Left lobe of liver (tissue), 2 donors: Measurements from ENCODE around the gene STIM2. TPM values are rescaled to one million over a fixed set of nuclear protein-coding genes. Genes with fewer than 3 reads are reported as not detected.
A peak's percentile ranks its signal among the peaks of the same experiment; 100 is the strongest.

Experiments used
- ATAC-seq: fragments of 200-7000 bp; cut with Tn5 transposase; one replicate; pipeline ENCODE4 v1.9.1; 2020; ENCODE audit warnings: mild to moderate bottlenecking, moderate library complexity
- DNase-seq: peaks from one replicate; pipeline ENCODE4 v3.0.0-alpha.2; 2020; ENCODE audit warnings: low spot score
- total RNA-seq: library from RNA; stranded (reverse); gene quantifications from one replicate; pipeline ENCODE4 v1.2.1, GENCODE V29; 2021
- donor health status: DM: no; HTN: no; CAD: no; lungs with moderate emphysema.
- donor health status: DM: no; HTN: yes; CAD: no.

Gene STIM2
- total RNA-seq, 1 donor from 2014 or later = 12.8 TPM

DNA sequence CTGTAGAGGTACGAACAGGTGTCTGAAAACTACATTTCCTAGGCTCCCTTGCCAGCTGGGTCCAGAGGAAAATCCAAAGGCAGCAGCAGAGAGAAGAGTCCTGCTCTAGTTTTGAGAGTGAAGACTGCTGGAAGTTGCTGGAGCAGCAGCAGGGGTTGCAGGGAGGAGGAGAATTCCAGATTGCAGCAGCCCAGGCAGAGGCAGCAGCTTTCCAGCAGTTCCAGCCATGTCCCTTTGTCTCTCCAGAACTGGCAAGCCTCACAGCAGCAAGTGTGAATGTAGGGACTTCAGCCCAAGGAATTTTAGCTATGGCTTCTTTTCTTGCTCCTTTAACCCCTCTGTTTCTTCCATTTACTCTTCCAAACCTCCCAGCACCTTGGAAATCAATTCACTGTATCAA, 24.1 kb upstream of the STIM2 start:
- ATAC-seq (no peak), DNase-seq (no peak)

DNA sequence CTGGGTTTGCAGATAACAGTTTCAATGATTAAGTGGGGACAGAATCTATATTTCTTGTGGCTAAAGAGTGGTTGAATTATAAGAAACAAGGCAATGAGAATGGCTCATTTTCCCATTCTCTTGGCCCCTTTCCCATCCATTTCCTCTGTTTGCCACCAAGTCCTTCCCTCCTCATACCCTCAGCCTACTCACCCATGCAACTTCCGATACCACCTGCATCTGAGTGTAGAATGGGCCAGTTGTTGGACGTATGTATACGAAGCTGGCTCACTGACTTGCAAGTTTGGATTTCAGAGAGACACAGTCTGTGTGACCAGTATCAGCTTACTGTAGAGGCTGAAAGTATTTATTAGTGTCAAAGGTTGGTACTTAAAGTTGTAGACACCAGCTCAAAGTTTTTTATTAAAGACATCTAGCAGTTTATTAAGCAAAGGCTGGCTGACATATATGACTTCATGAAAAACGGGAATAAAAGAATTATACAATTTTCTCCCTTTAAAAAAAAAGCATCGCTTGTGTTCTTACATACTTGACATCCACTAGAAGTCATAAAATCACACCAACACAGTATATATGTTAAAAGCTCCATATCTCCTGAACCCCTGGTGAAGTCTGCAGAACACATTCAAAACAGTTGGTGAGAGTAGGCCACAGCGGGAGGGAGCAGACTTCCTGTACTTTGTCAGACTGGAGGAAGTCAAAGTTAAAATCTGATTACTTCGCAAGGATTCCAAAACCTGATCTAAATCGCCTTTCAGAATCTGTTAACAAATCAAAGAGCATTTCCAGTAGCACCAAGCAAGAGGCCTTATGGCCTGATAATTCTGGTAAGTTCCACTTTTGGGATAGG, 22.4 kb upstream of the STIM2 start:
- no peak for ATAC-seq
- no peak for DNase-seq

DNA sequence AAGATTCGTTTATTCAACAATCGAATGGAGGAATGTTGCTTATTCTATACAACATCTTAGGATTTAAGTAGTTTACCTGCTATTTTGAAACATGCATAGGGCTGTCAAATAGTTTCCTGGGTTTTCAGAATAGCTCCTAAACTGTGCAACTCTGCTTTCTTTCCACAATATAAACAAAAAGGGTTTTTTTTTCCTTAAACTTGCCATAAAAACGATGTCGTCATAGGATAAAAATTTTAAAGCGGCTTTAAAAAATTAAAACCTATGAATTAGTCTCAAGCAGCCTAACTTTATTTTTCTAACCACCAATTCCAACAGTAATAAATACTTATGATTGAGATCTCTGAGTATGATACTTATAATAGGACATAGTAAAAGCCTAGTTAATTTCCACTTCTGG, 21.6 kb upstream of the STIM2 start:
- DNase-seq (no peak), ATAC-seq (no peak)

DNA sequence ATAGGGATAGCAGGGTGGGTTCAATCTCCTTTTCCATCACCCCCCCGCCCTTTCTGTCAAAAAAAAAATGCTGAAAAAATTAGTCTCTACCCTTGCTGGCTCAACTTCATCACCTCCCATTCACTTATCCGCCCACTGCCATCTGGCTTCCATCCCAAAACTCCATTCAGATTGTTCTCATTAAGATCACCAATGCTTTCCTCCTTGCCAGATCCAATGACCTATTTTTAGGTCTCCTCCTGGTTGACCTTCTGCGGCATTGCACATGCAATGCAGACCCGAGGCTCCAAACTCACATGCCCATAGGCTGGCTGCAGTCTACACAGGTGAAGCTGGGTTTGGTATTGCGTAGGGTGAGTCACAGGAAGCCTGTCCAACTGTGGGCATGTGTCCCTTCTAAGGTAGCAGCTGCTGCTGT, 21.1 kb upstream of the STIM2 start:
- ATAC-seq = no peak
- no peak for DNase-seq

DNA sequence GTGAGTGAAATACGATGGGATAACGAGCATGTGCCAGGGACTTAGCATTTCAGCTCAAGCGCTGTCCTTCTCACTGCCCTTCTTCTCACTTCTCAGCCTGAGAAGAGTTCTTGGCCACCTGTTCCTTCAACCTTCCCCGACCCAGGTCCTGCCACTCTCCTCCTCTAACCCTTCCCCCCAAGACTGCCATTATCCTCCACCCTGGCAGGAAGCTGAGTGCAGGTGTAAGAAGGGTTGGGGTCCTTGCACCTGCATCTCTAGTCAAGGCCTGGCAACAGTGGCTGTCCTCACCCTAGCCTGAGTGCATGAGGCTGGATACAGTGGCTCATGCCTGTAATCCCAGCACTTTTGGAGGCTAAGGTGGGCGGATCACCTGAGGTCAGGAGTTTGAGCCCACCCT, 19.9 kb upstream of the STIM2 start:
- ATAC-seq (no peak), DNase-seq (no peak)

DNA sequence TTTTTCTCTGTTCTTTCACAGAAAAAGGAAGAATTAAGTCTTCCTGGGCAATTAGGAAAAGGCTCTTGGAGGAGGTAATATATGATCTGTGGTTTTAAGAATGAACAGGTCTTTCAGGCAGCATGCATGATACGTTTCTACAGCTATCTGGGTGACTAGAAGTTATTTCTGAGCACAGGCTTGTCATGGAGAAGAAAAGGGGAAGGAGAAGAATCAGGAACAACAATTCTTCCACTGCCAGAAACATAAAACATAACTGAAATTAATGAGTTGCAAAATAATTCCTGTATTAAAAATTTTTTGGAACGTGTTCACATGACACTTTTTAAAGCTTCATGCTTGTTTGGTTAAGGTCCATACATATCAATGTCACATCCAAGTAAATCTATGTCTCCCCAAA, 17.7 kb upstream of the STIM2 start:
- DNase-seq (no peak), ATAC-seq (no peak)

DNA sequence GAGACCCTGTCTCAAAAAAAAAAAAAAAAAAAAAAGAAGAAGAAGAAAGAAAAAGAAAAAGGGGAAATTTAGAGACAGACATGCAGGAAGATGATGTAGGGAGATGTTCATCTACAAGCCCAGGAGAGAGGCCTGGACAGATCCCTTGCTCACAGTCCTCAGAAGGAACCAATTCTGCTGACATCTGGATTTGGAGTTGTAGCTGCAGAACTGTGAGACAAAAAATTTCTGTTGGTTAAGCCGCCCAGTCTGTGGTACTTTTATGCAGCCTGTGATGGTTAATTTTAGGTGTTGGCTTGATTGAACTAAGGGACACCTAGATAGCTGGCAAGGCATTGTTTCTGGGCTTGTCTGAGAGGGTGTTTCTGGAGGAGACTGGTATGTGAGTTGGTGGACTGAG, 10.1 kb upstream of the STIM2 start:
- ATAC-seq (no peak), DNase-seq (no peak)

DNA sequence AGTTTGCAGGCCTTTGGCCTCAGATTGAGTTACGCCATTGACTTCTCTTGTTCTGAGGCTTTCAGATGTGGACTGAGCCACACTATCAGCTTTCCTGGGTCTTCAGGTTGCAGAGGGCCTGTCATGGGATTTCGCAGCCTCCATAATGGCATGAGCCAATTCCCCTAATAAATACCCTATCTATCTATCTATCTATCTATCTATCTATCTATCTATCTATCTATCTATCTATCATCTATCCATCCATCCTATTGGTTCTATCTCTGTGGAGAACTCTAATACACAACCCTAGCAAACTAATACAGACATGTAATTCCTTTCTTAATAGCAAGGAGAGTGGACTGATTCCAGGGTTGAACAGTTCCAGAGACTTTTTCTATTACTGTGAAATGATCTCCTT, 9.5 kb upstream of the STIM2 start:
- DNase-seq = no peak
- ATAC-seq = no peak

DNA sequence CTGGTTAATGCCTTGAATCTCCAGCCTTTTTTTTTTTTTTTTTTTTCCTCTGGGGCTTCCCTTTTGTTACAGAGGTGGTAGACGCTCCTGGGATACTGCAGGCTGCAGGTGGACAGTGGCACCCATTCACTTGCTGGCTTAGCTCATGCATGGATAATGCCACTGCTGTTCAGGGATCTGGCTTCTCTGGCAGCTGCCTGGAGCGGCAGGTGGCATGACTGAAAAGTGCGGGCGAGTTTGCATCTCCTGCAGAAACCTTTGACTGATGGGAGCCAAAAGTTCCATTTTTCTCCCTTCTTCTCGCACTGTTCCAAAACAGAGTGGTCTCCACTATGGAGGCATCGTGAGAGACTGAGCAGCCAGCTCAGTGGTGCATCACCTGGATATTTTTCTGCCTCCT, 5.9 kb upstream of the STIM2 start:
- DNase-seq (no peak), ATAC-seq (no peak)

DNA sequence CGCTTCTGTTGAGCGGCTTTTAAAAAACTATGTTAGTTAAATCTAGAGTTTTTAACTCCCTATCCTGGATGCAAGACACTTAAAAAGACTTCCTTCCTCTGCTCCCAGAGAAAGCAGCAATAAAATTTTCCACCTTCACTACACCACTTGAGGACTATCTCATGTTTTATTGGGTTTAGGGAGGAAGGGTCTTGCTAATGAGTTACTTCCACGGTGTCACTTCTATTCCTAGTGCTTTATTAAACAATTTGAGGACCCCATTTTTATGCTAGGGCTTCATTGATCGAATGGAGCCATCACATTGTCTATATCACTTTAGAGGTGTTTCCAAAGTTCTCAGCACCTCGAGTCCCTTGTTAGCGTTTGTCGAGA, 3.7 kb upstream of the STIM2 start:
- no peak for ATAC-seq
- no peak for DNase-seq

DNA sequence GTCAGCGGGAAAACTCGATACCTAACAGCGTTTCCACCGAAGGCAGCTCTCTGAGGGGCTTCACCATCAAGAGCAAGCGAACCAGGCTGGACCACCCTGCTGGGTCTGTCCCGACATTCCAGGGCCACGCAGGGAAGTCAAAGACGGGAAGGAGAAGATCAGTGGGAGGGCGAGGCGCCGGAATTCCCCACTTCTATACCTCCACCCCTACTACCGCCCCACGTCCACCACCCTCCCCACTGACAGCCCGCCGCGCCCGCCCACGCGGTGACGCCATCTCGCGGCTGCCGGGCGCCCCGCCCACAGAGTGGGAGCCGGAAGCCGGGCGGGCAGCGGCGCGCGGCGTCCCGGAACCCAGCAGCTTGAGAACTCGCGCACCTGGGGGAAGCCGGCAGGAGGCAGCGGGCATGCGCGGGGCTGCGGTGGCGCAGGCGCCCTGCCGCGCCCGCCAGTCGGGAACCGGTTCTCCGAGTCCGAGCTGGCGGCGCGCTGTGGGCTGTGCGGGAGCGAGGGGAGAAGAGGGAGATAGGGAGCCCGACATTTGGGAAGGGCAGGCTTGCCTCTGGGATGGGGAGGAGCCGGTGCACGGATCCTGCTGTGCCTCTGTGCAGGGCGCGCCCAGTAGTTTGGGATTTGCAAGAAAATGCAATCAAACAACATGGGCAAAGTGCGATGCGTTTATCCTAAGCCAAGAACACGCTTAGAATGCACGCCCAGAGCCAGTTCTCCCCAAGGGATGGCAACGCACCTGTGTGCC, 3.2 kb upstream of the STIM2 start:
- peak; percentile 71 for ATAC-seq
- peak; percentile 93 for DNase-seq

DNA sequence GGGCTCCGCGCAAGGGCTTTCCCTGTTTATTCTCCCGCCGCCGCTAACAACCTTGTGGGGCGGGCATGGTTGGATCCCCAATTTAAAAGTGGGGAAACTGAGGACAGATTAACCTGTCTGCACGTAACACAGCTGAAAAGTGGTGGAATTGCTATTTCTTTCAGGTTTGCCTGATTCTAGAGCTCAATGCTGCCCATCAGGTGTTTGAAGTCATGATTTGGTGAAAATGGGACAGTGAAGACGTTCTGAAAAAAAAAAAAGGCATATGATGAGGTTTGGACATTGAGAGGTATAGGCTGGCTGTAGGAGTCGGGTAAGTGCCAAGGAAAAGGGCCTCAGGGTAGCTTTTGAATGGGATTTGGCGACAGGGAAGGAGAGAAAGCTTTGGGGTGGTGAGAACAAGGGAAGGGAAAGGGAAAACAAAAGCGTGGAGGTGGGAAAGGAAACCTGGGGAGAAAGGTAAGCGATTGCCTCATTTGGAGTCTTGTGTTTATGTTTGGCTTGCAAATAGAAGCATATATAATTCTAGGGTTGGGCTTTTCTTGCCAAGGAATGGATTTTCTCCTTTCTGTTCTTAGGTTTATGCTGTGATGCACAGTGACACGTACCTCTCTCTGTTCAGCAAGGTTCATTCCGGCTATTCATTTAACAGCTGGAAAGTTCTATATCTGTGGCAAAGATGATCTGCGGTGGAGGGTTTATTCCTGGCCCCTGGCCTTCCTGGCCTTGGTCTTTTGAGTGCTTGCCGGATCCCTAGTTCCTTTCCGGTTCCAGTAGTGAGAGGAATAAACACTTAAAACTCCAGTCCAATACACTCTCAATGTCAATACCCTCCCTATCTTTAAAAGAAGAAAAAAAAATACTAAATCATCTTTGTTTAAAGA, 2.4 kb upstream of the STIM2 start:
- no peak for DNase-seq
- no peak for ATAC-seq

DNA sequence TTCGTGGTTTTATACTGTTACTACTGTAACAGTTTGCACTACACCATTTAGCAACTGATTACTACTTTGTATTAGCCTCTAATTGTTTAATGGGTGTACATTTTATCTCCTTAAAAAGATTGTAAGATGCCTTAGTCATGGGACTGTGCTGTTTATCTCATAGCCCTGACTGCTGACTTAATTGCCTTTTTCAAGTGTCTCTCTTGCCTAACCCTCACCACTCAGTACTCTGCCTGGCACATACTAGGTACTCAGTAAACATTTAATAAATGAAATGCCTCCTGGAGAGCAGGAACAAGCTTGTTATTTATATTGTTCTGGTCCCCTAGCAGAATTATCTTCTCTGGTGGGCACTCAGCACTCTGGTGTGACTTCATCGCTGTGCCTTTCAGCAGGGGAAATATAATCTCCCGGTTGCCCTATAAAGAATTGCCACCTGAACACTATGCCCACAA, 1.7 kb upstream of the STIM2 start:
- DNase-seq = no peak
- ATAC-seq = no peak

DNA sequence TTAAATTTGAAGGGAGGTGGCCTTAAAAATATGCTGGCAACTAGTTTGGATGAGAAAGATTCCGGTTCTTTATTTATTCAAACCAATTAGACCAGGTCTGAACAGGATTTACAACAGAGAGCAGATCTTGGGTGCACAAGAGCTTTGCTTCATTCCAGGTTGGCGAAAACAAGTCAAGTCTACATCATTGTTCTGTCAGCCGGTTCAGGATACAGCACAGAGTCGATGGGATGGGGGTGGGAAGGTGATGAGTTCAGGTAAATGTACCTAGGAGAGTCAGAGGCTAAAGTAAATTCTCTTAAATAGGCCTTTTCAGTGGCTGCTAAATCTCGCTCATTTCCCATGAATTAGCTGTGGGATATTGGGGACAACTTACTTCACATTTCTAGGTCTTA, 882 bp upstream of the STIM2 start:
- DNase-seq (no peak), ATAC-seq (no peak)

DNA sequence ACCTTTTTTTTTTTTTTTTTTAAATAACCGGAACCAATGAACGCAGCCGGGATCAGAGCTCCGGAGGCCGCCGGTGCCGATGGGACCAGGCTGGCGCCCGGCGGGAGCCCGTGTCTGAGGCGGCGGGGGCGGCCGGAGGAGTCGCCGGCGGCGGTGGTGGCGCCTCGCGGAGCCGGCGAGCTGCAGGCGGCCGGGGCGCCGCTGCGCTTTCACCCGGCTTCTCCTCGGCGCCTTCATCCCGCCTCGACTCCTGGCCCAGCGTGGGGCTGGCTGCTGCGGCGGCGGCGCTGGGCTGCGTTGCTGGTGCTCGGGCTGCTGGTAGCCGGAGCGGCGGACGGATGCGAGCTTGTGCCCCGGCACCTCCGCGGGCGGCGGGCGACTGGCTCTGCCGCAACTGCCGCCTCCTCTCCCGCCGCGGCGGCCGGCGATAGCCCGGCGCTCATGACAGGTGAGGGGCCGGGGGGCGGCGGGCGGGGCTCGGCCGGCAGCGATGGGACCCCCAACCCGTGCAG, 337 bp downstream of the STIM2 start:
- ATAC-seq (peak; percentile 35), DNase-seq (peak; percentile 67)

DNA sequence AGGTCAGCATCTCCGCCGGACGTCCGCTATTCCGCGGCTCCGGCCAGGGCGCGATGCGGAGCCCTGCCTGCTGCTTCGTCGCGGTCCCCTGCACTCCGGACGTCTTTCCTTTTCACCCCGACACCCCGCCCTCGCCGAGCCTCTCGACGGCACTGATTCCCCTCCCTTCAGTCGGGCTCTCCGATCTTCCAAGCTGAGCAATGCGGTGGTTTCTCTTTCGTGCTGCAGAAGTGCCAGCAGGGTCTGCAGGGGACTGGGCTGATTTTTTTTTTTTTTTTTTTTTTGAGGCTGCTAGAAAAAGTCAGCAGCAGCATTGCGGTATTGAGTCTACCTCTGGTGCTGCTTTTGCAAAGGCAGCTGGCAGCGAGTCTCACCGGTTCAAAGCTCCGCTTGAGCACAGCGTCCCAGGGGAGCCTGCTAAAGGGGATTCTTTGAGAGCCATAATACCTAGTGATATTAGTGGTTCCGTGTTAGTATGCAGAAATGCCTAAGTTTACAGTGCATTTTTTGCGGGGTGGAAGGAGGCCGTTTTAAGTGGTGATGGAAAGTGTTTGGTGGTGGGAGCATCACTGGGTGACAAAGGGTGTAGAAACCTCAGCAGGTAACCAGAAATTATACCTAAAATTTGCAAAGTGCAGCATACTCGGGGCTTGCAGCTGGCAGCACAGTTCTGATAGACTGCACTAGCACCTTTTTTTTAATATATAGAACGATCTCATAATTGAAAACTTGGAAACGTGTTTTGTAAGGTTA, 969 bp downstream of the STIM2 start:
- DNase-seq (peak; percentile 77), ATAC-seq (peak; percentile 42)

DNA sequence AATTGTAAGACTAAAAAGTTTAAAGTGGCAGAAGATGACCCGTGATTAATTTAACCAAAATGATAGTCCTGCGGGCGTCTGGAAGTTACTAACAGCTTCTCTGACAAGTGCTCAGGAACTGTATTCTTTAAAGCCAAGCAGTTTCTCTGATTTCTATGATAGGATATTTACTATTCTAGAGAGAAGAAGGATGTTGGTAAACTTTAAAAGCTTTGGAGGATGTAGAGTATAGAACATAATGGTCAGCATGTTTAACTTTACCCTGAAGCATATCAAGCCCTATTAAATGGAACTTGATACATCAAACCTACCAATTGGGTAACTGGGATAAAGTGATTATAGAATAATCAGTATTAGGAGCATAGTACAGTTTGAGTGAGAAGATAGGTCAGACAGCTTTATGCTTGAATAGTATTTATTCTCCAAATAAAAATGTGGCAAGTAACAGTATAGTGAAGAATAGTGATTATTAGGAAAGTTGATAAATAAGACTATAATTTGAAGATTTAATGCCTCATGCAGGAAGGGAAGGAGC, 1.8 kb downstream of the STIM2 start:
- ATAC-seq (no peak), DNase-seq (no peak)

DNA sequence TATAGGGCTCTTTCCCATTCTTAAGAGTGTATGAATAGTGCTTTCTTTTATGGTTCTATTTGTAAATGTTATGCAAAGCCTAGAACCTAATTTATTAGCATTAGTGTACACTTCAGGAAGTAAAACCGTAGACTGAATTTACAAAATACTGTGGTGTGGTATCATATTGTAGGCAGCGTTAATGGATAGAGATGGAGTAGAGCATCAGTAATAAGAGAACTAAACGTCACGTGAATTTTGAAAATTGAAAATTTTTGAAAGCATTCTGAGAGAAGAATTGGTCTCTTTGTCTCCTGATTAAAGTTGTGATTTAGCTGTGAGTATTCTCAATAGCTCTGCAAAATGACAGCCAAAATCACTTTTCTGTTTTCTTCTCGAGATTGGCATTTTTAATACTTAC, 2.9 kb downstream of the STIM2 start:
- DNase-seq (no peak), ATAC-seq (no peak)

DNA sequence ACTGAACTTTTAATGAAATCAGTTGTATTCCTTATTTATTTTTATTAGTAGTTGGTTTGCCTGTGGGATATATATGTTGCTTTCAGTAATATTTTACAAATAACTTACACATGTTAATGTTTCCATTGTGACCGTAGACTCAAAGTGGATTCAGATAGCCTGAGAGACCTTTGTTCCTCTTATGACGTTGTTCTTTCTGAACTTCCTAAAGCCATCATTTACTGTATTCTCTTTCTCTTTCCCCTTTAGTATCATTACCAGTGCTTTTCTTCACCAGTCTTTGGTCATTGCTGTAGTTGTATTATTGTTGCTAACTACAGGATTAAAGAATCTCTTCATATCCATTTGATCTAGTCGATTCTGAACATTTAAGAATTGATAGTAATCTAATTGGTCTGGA, 4.3 kb downstream of the STIM2 start:
- ATAC-seq = no peak
- DNase-seq = no peak

DNA sequence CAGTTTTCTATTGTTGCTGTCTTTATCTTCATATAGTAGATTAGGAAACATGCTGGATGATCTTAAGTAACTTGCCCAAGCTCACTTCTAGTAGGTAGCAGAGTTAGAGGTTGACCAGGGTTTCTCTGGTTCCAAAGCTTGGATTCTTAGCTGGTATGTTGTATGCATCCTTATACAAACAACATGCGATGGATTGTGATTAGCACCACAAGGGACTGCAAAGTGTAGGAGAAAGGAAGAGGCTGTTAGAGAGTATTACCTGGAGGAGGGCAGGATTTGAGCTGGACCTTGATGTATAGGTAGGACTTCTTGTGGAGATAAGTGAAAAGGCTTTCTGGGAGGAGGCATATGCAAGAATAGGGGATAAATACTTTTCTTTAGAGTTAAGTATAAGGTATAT, 5.6 kb downstream of the STIM2 start:
- DNase-seq (no peak), ATAC-seq (no peak)
